ENCODE results near the gene LARGE1.

DNA sequence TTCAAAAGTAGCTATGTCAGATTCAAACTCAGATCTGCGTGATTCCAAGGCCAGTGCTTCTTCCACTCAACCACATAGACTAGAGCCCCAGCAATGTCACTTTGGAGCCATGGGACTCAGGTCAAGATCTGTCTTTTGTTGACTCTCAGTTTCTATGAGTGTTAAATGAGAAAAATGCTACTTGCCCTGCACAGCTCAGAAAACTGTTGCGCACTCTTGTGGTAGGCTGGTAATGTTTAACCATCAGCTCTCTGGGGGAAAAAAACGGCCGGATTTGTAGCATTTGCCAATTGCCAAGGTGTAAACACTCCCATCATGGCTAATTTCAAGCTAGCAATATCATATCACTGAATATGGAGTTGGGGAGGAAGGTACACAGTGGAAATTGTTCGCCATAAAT lies 534.0 kb downstream of the LARGE1 start:
- TF ChIP-seq, protein P1, sequence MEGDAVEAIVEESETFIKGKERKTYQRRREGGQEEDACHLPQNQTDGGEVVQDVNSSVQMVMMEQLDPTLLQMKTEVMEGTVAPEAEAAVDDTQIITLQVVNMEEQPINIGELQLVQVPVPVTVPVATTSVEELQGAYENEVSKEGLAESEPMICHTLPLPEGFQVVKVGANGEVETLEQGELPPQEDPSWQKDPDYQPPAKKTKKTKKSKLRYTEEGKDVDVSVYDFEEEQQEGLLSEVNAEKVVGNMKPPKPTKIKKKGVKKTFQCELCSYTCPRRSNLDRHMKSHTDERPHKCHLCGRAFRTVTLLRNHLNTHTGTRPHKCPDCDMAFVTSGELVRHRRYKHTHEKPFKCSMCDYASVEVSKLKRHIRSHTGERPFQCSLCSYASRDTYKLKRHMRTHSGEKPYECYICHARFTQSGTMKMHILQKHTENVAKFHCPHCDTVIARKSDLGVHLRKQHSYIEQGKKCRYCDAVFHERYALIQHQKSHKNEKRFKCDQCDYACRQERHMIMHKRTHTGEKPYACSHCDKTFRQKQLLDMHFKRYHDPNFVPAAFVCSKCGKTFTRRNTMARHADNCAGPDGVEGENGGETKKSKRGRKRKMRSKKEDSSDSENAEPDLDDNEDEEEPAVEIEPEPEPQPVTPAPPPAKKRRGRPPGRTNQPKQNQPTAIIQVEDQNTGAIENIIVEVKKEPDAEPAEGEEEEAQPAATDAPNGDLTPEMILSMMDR (IDR thresholded peaks at IDR 0.05; ENCODE audit: borderline replicate concordance, extremely low read depth, low read length, poor library complexity, severe bottlenecking): no peak
- TF ChIP-seq EZH2 (IDR thresholded peaks at IDR 0.05; ENCODE audit: borderline replicate concordance, low read depth, low read length, severe bottlenecking): no peak

Data from DND-41 (cell line).